ENCODE results near the gene KLHL29.

GRCh38 chr2:23649819-23650218, 264.8 kb downstream of the KLHL29 start:
- TF ChIP-seq CTCF (IDR thresholded peaks at IDR 0.05) (no peak), POLR2A (IDR thresholded peaks at IDR 0.05) (no peak)
